AG08395 (cell line): ENCODE measurements around the gene PCBP4.
A peak's percentile ranks its signal among the peaks of the same experiment; 100 is the strongest.

Source experiments
- DNase-seq: peaks from one replicate; pipeline ENCODE4 v3.0.0; 2012; ENCODE audit warnings: mixed read lengths, low spot score

Gene PCBP4

DNA sequence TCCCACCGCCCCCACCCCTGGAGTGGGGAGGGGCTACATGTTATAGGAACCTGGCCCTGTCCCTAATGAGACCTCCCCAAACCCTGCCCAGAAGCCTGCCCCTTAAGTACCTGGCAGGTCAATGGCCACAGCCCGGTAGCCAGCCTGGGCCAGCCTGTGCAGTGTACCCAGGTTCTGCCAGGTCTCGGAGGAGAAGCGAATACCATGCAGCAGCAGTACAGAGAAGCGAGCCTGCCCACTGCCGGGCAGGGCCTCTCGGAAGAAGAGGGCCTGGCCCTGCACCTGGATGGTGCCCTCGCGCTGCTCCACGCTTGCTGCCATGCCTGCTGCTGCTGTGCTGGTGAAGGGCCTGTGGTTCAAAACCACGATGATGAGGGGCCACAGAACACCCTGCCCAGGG, 4.1 kb upstream of the PCBP4 start:
- DNase-seq = no peak

DNA sequence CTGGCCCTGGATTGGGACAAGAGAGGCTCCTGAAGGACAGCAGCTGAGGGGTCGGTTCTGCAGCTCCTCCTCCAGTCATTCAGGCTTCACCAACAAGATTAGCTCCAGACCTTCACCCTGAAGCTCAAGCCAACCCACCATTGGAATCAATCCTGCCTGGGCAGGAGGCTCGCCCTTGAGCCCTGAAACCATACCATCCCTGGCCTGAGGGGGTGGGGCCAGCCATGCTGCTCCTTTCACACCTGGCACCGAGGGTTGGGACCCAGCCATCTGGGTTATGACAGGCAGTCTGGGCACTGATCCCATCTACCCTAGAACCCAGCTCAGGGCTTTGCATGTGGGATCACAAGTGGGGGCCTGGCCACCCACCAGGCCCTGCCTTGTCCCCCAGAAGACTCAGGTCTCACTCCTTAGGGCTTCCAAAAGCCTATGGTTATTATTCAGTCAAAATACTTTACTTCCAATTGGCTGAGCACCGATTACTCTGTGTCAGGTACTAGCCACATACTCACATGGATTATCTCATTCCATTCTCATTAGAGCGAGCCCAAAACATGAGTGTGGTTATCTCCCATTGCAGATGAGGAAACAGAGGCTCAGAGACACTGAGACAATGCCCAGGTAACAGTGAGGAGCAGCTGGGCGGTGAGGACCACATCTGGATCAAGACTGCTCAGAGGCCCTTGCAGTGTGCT, 3.5 kb upstream of the PCBP4 start:
- DNase-seq = no peak

DNA sequence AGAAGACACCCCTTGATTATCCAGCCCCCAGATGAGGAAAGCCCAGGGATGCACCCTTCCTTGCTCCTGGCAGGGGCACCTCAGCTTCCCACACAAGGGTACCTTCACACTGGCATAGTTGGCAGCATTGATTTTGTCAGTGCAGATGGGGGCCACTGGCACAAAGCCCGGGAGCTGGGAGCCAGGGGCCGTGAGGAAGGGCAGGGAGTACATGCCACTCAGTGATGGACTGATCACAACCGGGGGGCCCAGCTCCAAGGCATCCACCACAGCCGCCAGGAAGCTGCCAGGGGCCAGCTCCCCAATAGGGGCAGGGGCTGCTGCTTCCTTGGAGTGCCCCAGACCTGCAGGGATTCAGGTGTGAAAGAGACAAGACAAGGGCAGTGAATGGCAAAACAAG, 2.6 kb upstream of the PCBP4 start:
- DNase-seq = no peak

DNA sequence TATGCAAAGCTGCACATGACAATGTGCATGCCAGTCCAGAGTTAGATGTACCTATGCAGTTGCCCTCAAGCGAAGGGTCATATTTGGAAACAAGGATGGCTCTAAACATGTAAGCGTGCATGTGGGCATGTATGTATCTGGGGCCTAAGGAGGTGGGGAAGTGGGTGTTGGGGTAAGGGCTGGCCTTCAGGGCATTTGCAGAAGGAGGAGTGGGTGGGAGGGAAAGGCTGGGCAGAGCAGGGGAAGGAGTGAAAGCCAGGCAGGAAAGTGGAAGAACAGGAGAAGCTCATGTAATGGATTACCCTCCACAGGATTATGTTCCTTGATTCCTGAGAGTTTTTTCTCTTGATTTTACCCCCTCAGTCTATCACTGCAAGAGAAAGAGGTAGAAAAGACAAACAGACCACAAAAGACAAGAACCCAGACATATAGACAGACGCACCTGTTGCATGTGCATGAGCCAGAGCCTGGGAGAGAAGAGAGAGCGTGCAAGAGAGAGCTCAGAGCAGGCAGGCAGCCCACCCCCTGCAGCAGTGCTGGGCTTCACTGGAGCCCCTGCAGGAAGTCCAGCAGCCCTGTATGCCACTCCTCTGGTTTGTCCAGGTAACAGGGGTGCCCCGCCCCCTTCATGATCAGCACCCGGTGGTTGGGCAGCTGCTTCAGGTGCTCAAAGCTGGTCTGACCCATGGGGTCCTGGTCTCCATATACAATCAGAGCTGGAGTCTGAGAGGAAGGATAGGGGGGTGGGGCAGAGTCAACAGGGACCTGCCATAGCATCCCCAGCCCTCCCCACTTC, 1.8 kb upstream of the PCBP4 start:
- no peak for DNase-seq

DNA sequence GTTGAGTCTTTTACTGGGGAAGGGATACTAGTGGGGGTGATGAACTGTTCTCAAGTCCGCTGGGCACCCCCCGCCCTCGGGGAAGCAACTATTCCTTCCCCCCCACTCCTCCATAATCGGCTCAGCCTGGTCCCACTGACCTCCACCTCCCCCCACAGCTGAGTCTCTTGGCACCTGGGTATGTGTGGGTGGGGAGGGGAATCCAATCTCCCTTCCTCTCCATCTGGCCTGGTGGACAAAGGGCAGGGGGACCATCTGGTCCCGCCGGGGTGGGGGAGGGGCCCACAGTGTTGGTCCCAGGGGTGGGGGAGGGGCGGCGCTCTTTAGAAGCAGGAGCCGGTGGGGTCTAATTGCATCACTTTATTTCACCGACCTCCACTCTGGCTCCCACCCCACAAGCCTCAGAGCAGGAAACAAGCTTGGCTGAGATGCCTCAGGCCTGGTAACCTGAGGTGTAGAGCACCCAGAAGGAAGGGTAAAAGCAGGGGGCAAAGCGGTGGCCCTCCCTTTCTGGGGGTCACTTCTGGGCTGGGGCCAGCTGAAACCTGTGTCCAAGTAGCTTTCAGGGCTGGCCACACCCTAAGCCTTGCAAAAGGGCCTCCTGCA, 1.0 kb upstream of the PCBP4 start:
- no peak for DNase-seq

DNA sequence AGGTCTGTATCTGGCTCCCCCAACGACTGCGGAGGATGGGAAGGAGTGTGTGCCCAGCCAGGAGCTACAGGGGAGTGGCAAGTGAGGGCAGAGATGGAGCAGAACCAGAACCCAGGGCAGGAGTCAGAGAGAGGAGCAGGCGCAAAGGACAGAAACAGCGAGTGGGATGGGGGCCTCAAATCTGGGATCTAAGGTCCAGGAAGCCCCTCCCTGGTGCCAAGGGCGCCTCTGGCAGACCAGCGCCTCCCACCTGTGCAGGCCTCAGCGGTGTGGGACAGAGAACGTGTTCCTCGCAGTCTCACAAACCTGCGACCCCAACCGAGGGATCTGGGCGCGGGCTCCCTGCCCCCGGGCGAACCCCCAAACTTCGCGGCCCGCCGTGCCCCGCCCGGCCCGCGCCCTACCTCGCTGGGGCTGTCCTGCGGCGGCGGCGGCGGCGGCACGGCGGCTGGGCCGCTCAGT, 301 bp downstream of the PCBP4 start:
- DNase-seq = no peak

DNA sequence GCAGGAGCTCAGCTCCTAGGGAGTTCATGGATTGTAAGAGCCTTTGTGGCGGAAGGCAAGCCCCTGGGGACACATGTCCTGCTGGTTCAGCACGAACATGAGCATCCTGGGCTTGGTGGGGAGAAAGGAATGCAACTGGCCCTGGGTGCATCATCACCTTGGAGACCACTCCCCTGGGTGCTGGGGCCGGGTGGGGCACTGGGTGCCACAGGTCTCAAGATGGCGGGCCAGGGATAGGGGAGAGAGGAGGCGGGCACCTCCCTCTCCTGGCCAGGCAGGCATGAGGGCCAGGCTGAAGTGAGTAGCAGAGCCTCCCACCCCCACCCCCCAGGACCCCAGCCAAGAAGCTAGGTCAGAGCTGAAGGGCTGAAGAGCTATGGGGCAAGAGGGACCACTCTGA, 768 bp downstream of the PCBP4 start:
- no peak for DNase-seq

DNA sequence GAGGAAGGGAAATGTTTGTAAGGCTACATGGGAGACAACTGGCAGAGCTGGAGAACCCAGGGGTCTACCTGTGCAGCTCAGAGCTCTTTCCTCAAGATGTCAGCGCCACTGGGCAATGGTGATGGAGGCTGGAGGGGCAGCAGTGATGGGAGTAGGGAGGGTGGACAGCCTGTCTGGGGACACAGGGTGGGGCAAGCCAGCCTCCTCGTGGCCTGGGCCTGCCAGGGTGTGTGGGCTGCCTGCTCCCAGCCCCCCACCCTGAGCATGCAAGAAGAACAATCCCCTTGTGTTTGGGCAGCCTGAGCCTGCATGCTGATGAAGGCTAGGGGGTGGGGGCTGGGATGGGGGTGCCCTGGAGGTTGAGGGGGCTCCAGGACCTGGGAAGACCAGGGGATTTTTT, 1.2 kb downstream of the PCBP4 start:
- no peak for DNase-seq

DNA sequence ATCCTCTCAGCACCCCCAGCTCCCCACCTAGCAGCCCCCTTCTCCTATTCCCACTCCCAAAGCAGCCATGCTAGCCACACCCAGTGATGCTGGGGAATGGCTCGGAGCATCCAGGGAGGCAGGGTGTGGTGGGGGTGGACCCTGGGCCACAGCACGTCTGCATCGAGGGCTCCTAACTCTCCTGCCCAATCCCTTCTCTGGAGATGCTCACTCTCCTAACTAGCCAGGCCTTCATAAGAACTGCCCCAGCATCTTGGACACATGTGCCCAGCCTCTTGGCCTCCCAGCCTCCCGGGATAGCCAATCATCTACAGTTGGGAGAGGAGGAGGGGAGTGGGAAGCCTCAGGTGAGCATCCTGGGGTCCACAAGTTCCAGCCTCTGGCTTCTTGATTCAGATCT, 2.7 kb downstream of the PCBP4 start:
- DNase-seq = no peak

DNA sequence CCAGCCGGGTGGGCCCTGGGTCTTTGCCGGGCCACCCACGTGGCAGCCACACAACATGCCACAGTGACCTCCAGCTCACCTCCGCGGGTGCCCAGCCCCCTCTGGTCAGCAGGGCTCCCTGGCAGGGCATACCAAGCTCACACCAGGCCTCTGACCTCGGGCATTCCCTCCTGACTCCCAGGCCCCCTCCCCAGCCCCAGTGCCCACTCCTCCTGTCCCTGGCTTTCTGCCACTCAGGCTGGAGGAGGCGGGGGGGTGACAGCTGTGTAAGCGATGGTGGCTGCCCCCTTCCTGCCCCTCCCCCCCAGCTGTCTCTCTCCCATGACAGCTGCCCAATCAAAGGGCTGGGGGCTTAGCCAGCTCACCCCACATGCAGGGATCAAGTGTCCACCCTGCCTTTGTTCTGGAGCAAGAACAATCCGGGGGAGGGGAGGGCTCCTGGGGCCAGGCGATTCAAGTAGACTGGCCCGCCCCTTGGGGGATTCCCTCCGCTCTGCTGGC, 3.3 kb downstream of the PCBP4 start:
- DNase-seq = no peak

DNA sequence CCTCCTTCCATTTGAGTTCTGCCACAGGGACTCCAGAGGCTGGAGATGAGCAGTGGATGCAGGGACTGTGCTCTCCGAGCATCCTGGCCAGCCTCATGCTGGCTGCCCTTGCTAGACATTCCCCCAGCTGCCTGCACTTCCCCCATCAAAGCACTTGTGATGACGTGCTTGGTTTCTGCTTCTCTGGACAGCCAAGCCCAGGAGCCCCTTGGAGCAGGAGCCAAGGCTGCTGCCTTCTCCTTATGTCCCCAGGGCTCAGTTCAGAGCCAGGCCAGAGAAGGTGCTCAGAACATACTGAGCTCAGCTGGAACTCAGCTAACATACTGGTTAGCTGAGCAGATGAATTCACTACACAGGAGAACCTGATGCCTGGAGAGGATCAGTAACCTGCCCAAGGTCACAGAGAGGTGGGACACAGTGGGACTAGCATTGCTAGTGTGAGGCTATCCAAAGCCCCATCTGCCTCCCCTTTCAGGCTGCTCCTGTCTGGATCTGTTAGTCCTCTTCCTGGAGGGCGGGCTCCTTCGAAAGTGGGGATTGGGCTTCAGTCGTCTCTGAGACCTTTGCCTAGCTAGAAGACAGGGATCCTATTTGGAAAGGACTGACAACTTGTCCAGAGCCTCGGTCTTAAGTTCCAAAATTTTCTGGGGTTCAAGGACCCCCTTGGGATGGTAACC, 4.3 kb downstream of the PCBP4 start:
- no peak for DNase-seq

DNA sequence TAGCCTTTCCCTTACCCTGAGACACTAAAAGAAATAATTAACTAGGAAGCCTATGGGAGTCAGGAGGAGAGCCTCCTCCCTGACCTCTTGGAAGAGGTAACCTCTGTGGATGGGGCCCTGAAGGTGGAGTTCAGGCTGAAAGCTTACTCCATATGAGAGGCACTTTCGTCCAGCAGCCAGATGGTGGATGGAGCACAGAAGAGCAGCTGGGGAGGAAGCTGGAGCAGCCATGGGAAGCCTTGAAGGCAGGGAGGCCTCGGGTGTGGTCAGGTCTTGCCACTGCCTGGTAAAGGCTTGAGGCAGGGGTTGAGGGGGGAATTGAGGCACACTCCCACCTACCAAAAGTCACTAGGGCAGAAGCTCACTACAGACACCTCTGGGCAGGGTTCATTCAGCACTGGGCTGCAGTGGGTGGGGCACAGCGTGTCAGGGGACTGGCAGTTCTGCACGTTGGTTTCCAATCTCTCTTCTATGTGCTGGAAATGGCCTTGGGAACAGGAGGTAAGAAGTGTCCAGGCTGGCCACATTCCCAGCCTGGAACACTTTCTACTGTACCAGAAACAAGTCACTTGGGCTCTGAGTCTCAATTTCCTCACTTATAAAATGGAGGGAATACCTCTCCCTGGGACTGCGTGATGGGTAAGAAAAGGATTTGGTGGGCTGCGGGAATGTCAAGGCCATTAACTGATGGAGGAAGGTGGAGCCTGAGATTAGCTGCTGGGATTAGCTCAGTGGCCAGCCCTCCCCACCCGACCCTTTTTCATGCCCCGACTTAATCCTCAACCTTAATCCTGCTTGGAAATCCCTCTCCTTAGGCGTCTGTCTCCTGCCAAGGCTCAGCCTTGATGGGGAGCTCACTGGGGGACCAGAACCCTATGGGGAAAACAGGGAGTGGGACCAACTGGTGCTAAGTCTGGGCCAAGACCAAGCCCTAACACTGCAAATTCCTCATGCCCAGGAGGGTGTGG, 5.4 kb downstream of the PCBP4 start:
- DNase-seq = no peak

DNA sequence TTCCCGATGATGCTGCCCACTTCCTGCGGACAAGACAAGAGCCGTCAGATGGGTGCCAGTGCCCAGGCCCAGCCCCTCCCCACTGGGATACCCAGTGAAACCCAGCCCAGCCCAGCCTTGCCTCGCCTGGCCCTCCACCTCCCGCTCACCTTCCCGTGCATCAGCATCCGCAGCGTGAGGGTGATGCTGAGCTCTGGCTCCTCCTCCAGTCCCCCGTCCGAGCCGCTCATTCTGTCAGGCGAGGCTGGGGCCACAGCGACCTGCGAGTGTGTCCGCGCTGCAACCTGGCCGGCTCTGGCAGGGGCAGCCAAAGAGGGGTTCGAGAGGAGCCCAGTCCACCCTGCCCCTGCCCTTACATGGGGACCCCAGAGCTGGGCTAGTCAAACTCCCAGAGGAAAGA, 6.2 kb downstream of the PCBP4 start:
- DNase-seq = no peak

DNA sequence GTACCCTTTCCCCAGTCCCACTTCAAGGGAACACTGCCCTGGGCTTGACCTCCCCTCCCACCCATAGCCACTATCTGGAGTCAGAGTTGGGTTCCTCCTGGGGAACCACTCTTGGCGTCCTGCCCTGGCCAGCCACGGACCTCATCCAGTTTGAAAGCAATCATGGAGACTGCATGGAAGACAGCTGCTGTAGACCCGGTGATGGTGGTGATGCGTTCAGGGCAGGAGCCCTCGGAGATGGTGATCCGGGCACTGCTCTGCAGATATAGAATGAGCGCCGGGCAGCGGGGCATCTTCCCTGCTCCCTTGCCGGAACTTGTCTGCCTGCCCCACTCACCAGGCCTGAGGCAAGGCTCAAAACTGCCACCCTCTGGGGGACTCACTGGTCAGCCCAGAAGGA, 6.9 kb downstream of the PCBP4 start:
- DNase-seq = no peak

DNA sequence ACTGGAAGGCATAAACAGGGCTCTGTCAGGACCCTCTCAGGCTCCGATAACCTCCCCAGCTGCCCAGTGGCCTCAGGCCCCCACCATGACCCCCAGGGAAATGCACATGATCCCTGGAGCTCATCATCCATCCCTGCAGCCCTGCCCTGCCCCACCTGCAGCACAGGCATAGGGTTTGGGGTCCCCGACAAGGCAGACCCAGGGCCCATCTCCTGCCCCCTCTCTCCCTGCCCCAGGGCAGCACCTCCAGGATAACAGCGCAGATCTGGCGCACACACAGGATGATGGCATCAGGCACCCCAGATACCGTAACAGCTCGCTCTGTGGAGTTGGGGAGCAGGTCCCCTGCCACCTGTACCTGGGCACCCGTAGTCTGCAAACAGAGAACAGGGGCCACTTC, 7.6 kb downstream of the PCBP4 start:
- no peak for DNase-seq

DNA sequence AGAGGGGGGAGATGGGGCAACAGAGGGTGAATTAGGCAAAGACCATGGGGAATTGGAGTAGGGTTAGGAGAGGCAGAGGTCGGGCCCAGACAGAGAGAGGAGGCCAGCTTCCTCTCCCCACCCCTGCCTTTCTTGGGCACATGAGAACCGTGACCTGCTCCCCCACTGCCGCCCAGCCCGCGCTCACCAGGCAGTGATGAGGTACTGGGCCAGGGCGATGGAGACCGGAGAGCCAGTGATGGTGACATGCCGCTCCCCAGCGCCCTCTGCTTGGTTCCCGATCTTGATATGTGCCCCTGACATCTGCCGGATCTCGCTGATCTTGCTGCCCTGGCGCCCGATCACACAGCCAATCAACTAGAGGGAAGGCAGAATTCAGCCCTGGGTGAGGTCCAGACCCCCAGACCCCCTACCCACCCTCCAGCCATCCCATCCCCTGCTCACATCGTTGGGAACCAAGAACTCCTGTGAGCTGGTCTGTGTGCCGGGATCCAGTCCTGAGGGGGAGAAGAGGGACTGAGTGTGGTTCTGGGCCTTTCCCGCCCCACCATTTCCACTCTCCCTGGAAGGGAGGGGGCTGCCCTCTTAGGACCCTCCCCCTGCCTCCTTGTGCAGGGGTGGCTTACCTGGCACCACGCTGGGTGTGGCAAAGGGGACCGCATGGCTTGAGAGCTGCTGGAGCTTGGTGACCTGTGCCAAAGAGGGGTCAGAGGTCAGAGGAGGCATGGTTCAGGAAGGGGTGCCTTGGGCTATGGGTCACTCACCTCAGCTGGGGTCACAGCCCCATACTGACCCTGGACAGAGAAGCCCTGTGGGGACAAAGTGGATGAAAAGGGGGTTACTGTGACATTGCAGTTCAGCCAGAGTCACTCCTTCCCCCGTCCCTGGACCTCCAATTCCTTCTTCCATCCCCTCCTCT, 8.4 kb downstream of the PCBP4 start:
- DNase-seq = no peak

DNA sequence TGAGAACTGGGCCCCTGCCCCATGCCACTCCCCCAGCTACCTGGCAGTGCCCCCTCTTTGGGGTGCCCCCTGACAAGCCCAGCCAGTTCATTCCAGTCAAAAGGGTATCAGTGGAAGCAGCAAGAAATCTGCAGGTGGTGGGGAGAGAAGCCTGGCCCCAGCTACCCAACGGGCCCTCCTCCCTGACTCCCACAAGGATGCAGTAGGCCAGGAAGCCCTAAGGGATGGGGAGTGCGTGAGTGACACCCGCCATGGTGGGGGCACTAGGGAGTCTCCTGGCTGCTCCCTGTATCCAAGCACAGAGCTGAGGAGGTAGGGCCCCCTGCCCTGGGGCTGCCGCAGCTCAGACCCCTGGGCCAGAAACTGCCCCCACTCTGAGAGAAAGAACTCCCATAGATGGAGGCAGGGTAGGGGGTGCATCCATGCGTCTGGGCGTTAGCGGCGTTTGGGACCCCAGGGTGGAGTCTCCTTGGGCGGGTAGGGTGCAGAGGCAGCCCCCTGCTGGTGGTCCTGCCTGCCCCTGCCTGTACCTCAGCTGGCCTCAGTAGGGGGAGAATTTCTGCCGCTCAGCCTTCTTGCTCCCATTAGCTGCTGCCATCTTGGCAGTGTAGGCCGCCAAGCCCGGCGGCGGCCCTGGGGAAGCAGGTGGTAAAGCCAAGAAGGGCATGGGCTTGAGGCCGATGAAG, 9.6 kb downstream of the PCBP4 start:
- DNase-seq = no peak

DNA sequence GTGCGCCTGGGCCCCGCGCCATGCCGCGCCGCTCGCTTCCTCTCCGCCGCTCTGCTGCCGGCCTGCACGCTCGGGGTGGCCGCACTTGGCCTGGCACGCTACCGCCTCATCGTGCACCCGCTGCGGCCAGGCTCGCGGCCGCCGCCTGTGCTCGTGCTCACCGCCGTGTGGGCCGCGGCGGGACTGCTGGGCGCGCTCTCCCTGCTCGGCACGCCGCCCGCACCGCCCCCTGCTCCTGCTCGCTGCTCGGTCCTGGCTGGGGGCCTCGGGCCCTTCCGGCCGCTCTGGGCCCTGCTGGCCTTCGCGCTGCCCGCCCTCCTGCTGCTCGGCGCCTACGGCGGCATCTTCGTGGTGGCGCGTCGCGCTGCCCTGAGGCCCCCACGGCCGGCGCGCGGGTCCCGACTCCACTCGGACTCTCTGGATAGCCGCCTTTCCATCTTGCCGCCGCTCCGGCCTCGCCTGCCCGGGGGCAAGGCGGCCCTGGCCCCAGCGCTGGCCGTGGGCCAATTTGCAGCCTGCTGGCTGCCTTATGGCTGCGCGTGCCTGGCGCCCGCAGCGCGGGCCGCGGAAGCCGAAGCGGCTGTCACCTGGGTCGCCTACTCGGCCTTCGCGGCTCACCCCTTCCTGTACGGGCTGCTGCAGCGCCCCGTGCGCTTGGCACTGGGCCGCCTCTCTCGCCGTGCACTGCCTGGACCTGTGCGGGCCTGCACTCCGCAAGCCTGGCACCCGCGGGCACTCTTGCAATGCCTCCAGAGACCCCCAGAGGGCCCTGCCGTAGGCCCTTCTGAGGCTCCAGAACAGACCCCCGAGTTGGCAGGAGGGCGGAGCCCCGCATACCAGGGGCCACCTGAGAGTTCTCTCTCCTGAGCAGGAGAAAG, 11.1 kb downstream of the PCBP4 start:
- DNase-seq = peak; percentile 58
